Measurements from ENCODE around the gene TMEM26. TPM values are rescaled to one million over a fixed set of nuclear protein-coding genes. Genes with fewer than 3 reads are reported as not detected.

Gene TMEM26
- total RNA-seq, 2 experiments from 2014 or later: not detected

- no peak overlapping the region for H3K27ac Mint-ChIP-seq
- no peaks in the 10 kb centered on the region for H3K9me3 Mint-ChIP-seq
- no peaks in the 10 kb centered on the region for H3K4me1 Mint-ChIP-seq (ENCODE audit: low read depth)
- peaks cover 2% of the 10 kb centered on the region for H3K27me3 Mint-ChIP-seq
- intact Hi-C loops (cut with micrococcal nuclease): no loop called here
- ATAC-seq: no peak
- CTCF ChIA-PET: no interaction called here
- DNase-seq: no peak
- POLR2A ChIA-PET: no interaction called here
- TF ChIP-seq CTCF (IDR thresholded peaks at IDR 0.05): no peak
- no peaks in the 10 kb centered on the region for H3K36me3 Mint-ChIP-seq (ENCODE audit: low read depth)
- H3K4me3 Mint-ChIP-seq: no peak overlapping the region
Observed at GRCh38 chr10:61366365-61366764, 86.8 kb downstream of the TMEM26 start.

GRCh38 chr10:61364619-61365018 lies 88.6 kb downstream of the TMEM26 start:
- Mint-ChIP-seq H3K4me1 (ENCODE audit: low read depth) (no peaks in the 10 kb centered on the region), H3K9me3 (no peaks in the 10 kb centered on the region), H3K27ac (no peak overlapping the region), H3K4me3 (no peak overlapping the region), H3K36me3 (ENCODE audit: low read depth) (no peaks in the 10 kb centered on the region), H3K27me3 (peaks cover 2% of the 10 kb centered on the region)
- intact Hi-C loops (cut with micrococcal nuclease): no loop called here
- CTCF ChIA-PET: no interaction called here
- DNase-seq (no peak), ATAC-seq (no peak)
- TF ChIP-seq CTCF (IDR thresholded peaks at IDR 0.05): no peak
- POLR2A ChIA-PET: no interaction called here

GRCh38 chr10:61363006-61363405 lies 90.2 kb downstream of the TMEM26 start:
- TF ChIP-seq CTCF (IDR thresholded peaks at IDR 0.05): no peak
- ChIA-PET CTCF (no interaction called here), POLR2A (no interaction called here)
- no peaks in the 10 kb centered on the region for H3K9me3 Mint-ChIP-seq
- no peaks in the 10 kb centered on the region for H3K27me3 Mint-ChIP-seq
- no peak overlapping the region for H3K4me3 Mint-ChIP-seq
- ATAC-seq: no peak
- no peaks in the 10 kb centered on the region for H3K4me1 Mint-ChIP-seq (ENCODE audit: low read depth)
- no peaks in the 10 kb centered on the region for H3K36me3 Mint-ChIP-seq (ENCODE audit: low read depth)
- DNase-seq: no peak
- intact Hi-C loops (cut with micrococcal nuclease): no loop called here
- H3K27ac Mint-ChIP-seq: no peak overlapping the region

GRCh38 chr10:61359452-61359851 lies 93.7 kb downstream of the TMEM26 start:
- no peak overlapping the region for H3K4me3 Mint-ChIP-seq
- H3K4me1 Mint-ChIP-seq (ENCODE audit: low read depth): no peaks in the 10 kb centered on the region
- CTCF ChIA-PET: no interaction called here

GRCh38 chr10:61357687-61358086 lies 95.5 kb downstream of the TMEM26 start:
- DNase-seq (no peak), ATAC-seq (no peak)
- Mint-ChIP-seq H3K27ac (no peak overlapping the region), H3K4me3 (no peak overlapping the region), H3K9me3 (no peaks in the 10 kb centered on the region), H3K36me3 (ENCODE audit: low read depth) (no peaks in the 10 kb centered on the region), H3K4me1 (ENCODE audit: low read depth) (no peaks in the 10 kb centered on the region), H3K27me3 (no peaks in the 10 kb centered on the region)
- intact Hi-C loops (cut with micrococcal nuclease): no loop called here
- ChIA-PET POLR2A (no interaction called here), CTCF (no interaction called here)
- no peak for TF ChIP-seq CTCF (IDR thresholded peaks at IDR 0.05)

More at GRCh38 chr10:61359452-61359851, 93.7 kb downstream of the TMEM26 start:
- intact Hi-C loops (cut with micrococcal nuclease): no loop called here
- POLR2A ChIA-PET: no interaction called here
- no peak overlapping the region for H3K27ac Mint-ChIP-seq
- ATAC-seq: no peak
- DNase-seq: no peak
- H3K36me3 Mint-ChIP-seq (ENCODE audit: low read depth): no peaks in the 10 kb centered on the region
- H3K27me3 Mint-ChIP-seq: no peaks in the 10 kb centered on the region
- TF ChIP-seq CTCF (IDR thresholded peaks at IDR 0.05): no peak
- H3K9me3 Mint-ChIP-seq: no peaks in the 10 kb centered on the region

Other genes starting within 250 kb of the TMEM26 start
- not detected for gene CABCOCO1, start 209.5 kb upstream of the TMEM26 start, total RNA-seq

All from activated CD8-positive, alpha-beta T cell treated with anti-CD3 and anti-CD28 coated beads for 36 hours (primary cell).